ENCODE measurements around the gene ACSF3.

ACSF3 gene

DNA sequence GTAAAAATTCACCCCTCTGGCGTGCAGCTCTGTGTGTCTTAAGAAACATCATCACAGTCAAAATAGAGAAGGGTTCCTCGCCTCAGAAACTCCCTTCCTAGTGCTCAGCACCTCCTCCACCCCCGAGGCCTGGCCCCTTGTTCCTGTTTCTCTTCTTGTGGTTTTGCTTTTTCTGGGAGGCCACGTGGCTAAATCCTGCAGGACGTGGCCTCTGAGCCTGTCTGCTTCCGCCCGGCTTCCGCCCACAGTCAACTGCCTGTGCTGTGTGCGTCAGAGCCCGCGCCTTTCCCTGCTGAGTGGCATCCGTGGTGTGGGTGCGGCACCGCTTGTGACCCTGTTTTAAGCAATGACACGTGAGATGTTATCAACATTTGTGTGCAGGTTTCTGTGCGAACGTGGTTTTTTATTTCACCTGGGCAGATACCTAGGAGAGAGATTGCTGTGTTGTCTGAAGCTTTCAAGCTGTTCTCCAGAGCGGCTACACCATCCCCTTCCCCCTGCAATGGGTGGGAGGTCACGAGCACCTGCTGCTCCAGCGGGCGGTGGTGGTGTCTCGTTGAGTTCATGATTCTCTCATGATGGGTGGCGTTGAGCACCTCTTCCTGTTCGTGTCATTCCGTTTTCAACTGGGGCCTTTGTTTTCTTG, 21.7 kb downstream of the ACSF3 start:
- no peak overlapping the region for H3K4me3 ChIP-seq (ENCODE audit: low read length)
- peak; percentile 63 for DNase-seq (ENCODE audit: low read depth)
- TF ChIP-seq, protein P1, sequence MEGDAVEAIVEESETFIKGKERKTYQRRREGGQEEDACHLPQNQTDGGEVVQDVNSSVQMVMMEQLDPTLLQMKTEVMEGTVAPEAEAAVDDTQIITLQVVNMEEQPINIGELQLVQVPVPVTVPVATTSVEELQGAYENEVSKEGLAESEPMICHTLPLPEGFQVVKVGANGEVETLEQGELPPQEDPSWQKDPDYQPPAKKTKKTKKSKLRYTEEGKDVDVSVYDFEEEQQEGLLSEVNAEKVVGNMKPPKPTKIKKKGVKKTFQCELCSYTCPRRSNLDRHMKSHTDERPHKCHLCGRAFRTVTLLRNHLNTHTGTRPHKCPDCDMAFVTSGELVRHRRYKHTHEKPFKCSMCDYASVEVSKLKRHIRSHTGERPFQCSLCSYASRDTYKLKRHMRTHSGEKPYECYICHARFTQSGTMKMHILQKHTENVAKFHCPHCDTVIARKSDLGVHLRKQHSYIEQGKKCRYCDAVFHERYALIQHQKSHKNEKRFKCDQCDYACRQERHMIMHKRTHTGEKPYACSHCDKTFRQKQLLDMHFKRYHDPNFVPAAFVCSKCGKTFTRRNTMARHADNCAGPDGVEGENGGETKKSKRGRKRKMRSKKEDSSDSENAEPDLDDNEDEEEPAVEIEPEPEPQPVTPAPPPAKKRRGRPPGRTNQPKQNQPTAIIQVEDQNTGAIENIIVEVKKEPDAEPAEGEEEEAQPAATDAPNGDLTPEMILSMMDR (IDR thresholded peaks at IDR 0.05; ENCODE audit: insufficient read depth, low read depth, low read length, missing control alignments): no peak

DNA sequence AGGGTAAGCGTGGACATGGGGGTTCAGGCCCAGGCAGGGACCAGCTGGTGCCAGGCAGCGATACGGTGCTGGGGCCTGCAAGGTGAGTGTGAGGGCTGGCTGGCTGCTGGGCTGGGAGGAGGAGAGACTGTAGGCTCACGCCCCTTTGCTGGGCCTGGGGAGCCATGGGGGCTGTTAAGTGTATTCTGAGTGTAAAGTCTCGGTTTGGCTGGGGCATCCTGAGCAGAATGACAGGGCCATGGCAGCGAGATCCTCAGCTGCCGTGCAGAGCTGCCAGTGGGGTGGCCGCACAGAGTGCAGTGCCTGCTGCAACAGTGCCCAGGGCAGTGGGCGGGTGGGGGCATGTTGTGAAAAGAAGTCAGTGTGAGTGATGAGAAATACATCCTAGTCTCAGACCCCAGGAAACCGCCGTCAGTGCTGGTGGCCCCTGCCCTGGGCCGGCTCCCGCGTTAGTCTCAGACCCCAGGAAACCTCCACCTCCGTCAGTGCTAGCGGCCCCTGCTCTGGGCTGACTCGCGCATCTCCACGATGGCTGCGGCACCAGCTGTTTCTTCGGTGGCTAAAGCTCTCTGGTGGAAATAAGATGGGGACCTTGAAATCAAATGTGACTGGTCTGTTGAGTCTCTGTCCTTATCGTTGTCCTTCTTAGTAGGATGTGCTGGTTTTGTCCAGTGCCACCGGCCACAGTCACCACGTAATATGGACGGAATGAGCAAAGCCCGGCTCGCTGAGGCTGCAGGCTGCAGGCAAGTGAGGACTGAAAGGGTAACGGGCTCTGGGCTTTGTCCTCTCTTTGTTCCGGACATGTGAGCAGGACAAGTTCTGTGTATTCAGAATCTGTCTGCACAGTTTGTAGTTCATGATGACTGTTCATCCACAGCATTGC, 22.9 kb downstream of the ACSF3 start:
- DNase-seq (ENCODE audit: low read depth): peak; percentile 13
- H3K4me3 ChIP-seq (ENCODE audit: low read length): no peak overlapping the region
- TF ChIP-seq, protein P1 (IDR thresholded peaks at IDR 0.05; ENCODE audit: insufficient read depth, low read depth, low read length, missing control alignments): no peak

DNA sequence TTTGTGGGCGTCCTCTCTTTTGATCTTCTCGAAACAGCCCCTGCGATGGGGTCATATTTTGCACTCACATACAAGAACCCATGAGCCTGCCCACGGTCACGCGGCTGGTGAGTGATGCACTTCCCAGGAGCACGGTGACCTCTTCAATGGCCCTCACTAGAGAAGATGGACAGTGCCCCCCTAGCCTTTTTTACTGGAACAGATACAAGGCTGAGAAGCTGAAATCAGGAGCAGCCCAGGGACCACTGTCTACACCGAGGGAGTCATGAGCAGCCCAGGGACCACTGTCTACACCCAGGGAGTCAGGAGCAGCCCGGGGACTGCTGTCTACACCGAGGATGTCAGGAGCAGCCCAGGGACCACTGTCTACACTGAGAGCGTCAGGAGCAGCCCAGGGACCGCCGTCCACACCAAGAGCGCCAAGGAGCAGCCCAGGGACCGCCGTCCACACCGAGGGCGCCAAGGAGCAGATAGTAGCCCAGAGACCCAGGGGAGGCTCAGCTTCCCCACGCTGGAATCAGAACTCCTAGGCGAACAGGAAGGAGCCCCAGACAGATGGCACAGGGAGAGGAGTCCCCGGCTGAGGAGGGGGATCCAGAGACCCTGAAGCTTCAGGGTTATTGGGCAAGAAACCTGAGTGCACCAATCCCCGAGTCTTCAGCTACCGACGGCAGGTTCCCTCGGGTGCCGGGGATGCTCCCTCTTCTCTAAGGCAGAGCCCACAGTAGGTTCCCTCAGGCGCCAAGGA, 23.7 kb downstream of the ACSF3 start:
- DNase-seq (ENCODE audit: low read depth): no peak
- H3K4me3 ChIP-seq (ENCODE audit: low read length): no peak overlapping the region
- TF ChIP-seq, protein P1 (IDR thresholded peaks at IDR 0.05; ENCODE audit: insufficient read depth, low read depth, low read length, missing control alignments): no peak

DNA sequence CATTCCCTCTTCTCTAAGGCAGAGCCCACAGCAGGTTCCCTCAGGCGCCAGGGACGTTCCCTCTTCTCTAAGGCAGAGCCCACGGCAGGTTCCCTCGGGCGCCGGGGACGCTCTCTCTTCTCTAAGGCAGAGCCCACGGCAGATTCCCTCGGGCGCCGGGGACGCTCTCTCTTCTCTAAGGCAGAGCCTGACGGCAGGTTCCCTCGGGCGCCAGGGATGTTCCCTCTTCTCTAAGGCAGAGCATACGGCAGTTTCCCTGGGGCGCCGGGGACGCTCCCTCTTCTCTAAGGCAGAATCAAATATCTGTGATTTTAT, 24.3 kb downstream of the ACSF3 start:
- TF ChIP-seq, protein P1 (IDR thresholded peaks at IDR 0.05; ENCODE audit: insufficient read depth, low read depth, low read length, missing control alignments): no peak
- H3K4me3 ChIP-seq (ENCODE audit: low read length): no peak overlapping the region
- no peak for DNase-seq (ENCODE audit: low read depth)

DNA sequence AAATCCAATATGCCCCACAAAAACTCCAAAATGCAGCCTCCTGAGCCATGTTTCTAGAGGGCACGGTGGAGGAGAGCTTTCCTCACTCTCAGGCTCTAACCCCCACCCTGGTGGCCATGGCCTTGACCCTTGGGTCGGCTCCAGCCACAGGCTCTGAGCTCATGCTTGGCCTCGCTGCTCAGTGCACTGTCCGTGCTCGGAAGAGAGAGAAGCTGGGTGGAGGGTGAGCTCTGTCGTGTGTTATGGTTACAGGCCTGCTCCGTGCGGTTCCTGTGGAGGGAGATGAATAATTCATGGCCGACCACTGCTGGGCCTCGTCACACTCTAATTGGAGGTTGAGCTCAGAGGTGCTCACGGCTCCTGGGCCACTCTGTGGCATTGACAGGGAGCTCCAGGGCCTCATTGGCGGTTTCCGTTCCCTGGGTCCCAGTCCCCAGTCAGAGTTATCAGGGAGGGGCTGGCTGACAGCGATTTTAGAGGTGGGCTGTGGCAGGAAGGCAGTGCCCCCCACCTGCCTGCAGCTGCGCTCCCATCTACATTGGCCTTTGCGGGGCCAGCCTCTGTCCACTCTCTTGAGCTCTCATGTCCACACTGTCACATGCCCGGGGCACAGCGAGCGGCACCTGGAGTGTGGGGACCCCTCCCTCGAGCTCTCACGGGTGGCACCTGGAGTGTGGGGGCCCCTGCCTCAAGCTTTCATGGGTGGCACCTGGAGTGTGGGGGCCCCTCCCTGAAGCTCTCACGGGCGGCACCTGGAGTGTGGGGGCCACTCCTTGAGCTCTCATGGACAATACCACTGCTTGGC, 24.9 kb downstream of the ACSF3 start:
- TF ChIP-seq, protein P1 (IDR thresholded peaks at IDR 0.05; ENCODE audit: insufficient read depth, low read depth, low read length, missing control alignments): no peak
- no peak for DNase-seq (ENCODE audit: low read depth)
- H3K4me3 ChIP-seq (ENCODE audit: low read length): no peak overlapping the region

DNA sequence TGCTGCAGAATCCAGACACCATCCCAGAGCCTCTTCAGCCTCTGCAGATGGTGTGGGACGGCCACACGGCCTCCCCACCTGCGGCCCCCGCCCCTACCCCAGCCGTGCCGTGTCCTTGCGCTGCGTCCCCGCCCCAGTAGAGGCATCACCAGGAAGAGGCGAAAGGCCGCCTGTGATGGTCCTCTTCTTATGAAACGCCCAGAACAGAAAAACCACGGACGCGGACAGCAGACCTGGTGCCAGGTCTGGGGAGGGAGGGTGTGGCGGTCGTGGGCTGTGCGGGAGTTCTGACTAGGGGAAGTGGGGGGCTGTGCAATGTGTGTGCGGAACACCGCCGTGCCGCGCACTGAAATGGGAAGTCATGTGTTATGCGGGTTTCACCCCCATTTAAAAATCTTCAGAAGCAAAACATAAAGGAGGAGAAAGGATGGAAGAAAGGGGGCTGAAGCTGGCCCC, 25.5 kb downstream of the ACSF3 start:
- TF ChIP-seq, protein P1 (IDR thresholded peaks at IDR 0.05; ENCODE audit: insufficient read depth, low read depth, low read length, missing control alignments): no peak
- no peak overlapping the region for H3K4me3 ChIP-seq (ENCODE audit: low read length)
- DNase-seq (ENCODE audit: low read depth): no peak

Measured in epithelial cell of esophagus (primary cell).